ENCODE measurements around the gene BNIP5.

The BNIP5 gene

DNA sequence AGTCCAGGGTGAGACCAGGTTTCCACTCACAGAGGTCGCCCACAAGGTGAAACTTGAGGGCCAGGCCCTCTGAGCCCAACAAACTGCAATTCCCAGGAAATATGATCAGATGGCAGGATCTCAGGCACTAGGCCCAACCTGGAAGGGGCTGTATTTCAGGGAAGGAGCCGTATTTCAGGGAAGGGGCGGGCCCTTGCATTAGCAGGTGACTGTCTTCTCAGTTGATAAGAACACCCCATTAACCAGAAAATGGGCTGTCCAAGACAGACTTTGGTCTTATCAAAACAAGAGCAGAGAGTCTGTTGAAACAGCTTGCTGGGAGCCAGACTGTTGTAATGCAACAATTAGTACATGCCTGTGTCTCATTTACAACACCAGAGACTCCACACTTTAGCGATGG is 10.9 kb upstream of the BNIP5 start:
- CTCF ChIA-PET = interaction anchor here (4.1 to 17.7 kb wide), 2 partner anchors 9 to 45 kb away, joined by 14 to 323 read pairs; no protein-coding TSS in a partner anchor
- TF ChIP-seq CTCF (IDR thresholded peaks at IDR 0.05; ENCODE audit: control extremely low read depth, extremely low read depth, low read depth, missing control alignments) = no peak
- POLR2A ChIA-PET = no interaction called here
- no peak for DNase-seq (ENCODE audit: extremely low spot score)

DNA sequence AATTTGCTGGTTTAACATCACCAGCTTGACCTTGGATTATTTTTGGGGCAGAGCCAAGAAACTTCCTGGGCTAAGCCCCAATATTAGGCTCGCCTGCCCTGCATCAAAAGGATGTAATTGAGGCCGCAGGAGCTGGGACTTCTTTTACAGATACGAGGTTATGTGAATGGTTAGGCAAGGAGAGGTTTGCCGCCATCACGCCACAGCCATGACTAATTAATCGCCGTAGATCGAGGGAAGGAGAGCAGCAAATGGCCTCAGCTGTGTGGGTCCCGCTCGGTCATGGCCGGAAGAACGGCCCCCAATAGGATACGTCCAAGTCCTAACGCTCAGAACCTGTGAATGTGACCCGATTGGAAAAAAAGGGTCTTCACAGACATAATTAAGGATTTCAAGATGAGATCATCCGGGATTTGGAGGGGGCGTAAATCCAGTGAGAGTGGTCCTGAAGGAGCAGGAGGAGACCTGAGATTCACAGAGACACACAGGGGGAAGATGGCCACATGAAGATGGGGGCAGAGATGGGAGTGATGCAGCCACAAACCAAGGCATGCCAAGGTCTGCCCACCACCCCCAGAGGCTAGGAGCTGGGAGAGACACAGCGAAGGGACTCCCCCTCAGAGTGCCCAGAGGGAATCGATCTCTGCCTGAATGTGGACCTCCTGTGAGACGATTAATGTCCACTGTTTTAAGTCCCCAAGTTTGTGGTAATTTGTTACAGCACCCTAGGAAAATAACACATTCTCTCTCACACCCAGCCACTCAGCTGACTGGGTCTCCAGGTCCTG is 10.0 kb upstream of the BNIP5 start:
- no peak for TF ChIP-seq CTCF (IDR thresholded peaks at IDR 0.05; ENCODE audit: control extremely low read depth, extremely low read depth, low read depth, missing control alignments)
- POLR2A ChIA-PET = no interaction called here
- no peak for DNase-seq (ENCODE audit: extremely low spot score)
- CTCF ChIA-PET = interaction anchor here (0.9 to 17.7 kb wide), 4 partner anchors 10 to 157 kb away, joined by 3 to 323 read pairs (median 8); no protein-coding TSS in a partner anchor

DNA sequence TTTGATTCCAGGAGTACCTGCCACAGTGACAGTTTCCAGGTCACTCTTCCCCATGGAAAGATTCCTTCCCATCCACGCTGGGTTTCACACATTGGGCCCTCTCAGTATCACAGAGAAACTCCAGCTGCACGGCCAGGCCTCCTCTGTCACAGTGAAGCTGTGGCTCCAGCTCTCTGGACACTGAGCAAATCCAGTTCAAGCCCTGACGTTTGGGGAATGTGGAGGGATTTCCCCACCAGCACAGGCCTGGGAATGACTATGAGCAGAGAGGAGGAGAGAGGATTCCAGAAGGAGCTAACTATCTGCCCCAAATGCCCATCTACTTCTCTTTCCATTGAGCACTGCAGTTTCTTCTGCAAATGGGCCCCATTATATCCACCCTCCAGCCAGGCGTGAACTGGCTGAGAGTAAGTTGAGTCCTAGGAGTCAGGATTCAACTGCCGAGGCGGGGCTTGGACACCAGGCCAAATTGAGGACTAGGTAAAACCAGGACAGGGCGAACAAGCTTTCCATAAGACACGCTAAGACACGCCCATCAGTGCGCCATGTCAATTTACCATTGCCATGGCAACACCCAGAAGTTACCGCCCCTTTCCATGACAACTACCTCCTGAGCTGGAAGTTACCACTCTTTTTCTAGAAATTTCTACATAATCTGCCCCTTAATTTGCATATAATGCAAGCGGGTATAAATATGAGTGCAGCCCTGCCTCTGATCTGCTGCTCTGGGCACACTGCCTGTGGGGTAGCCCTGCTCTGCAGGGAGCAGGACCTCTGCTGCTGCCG is 9.2 kb upstream of the BNIP5 start:
- DNase-seq (ENCODE audit: extremely low spot score) = no peak
- TF ChIP-seq CTCF (IDR thresholded peaks at IDR 0.05; ENCODE audit: control extremely low read depth, extremely low read depth, low read depth, missing control alignments) = no peak
- ChIA-PET POLR2A (no interaction called here), CTCF (interaction anchor here (0.9 to 17.7 kb wide), 5 partner anchors 11 to 158 kb away, joined by 3 to 323 read pairs (median 3); no protein-coding TSS in a partner anchor)

DNA sequence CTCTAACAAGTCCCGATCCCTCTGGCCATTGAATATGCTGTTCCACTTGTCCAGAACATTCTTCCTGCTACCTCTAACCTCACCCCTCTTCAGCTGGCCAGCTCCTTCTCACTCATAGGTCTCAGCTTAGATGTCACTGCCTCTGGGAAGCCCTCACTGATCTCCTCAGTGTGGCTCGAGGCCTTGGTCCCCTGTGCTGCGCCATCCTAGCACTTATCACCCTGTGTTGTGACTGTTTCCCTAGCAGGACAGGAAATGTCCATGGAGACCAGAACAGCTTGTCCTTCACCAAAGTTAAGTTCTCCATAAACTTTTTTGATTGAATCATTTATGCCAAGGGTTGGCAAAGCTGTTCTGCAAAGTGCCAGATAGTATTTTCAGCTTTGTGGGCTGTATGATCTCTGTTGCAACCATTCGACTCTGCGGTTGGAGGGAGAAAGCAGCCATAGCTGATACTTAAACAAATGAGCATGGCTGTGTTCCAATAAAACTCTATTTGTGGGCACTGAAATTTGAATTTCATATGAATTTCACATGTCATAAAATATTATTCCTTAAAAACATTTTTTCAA is 6.5 kb upstream of the BNIP5 start:
- no peak for DNase-seq (ENCODE audit: extremely low spot score)
- TF ChIP-seq CTCF (IDR thresholded peaks at IDR 0.05; ENCODE audit: control extremely low read depth, extremely low read depth, low read depth, missing control alignments) = no peak
- ChIA-PET CTCF (interaction anchor here (1.1 to 17.7 kb wide), 3 partner anchors 14 to 41 kb away, joined by 3 to 323 read pairs (median 6); no protein-coding TSS in a partner anchor), POLR2A (interaction anchor here (0.6 kb wide), 1 partner anchor 315 kb away, joined by 14 read pairs; no protein-coding TSS in a partner anchor)

DNA sequence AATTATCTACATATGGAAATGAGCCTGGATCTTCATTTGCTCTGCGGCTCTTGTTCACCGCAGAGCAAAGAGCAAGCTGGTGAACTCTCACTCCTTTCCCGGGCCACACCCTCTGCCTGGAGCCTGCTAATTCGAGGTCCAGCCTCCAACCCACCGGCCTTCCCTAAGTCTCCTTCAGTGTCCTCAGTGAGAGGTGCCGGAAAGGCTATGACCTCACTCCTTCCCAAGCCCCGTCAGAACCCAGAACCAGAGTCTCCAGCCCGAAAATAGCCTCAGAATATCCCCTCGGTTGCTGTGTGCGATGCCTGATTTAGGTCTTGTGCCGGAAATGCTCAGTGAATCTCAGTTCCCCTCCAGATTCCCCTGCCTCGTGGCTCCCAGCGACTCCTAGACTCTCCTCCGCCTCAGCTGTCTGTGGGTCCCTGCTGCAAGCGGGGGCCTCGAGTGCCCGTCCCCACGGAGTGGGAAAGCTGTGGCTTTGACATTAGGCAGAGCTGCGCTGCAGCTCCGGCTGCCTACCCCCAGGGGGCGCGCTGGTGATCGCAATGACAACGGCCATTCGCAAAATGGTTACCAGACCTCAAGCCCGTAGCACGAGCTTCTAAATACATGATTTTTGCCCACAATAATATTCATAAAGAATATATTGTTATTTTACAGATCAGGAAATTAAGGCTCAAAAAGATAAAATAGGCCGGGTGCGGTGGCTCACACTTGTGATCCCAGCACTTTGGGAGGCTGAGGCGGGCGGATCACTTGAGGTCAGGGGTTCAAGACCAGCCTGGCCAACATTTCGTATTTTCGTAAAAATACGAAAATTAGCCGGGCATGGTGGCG is 4.1 kb upstream of the BNIP5 start:
- POLR2A ChIA-PET = interaction anchor here (1.4 kb wide), 1 partner anchor 18 kb away, joined by 4 read pairs; no protein-coding TSS in a partner anchor
- TF ChIP-seq CTCF (IDR thresholded peaks at IDR 0.05; ENCODE audit: control extremely low read depth, extremely low read depth, low read depth, missing control alignments) = peak; percentile 96
- CTCF ChIA-PET = interaction anchor here (0.6 to 17.7 kb wide), 33 partner anchors 8 to 437 kb away, joined by 3 to 323 read pairs (median 4); no protein-coding TSS in a partner anchor
- peak; percentile 83 for DNase-seq (ENCODE audit: extremely low spot score)
